Daoy (cell line): ENCODE data around the gene DGKE. TPM values are rescaled to one million over a fixed set of nuclear protein-coding genes. Genes with fewer than 3 reads are reported as not detected.

Experiments
- DNase-seq: peaks from one replicate; pipeline ENCODE4 v3.0.0-alpha.2; 2015; ENCODE audit warnings: low read depth
- total RNA-seq: library from RNA; depleted of rRNA; stranded (reverse); fragments of >200 nt; shearing (Covaris generic); gene quantifications from 2 replicates; pipeline ENCODE4 v1.2.3, GENCODE V29; 2014; rRNA removed

DGKE gene
- 0.17 and 0.24 TPM in 2 replicates for total RNA-seq

DNA sequence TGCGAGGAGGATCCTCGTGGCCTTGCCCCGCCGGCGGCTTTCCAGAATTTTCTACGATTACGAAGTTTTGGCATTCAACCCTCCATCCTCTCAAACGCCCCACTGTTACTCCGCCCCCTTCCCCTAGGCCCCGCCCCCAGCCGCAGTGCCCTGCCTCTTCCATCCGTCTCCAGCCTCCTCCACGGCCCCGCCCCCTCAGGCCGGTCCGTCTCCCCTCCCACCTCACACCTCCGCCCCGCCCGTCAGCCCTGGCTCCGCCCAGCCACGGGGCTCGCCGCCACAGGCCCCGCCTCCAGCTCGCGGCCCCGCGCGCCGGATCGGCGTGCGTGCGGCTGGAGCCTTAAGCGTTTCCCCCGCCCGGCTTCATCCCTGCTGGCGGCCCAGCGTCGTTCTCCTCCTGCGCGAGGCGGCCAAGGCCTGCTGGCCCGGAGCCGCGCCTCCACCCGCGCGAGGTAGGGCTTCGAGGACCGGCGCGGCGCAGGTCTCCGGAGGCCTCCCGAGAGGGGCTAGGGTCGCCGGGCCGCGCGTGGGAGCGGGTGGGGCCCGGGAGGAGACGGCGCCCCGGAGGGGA, at the start of gene DGKE, which contains the start of gene C17orf67:
Gene DGKE, plus strand, starts transcription at position 343 of the 571 bp plus-strand sequence. CDS start 645 bp downstream, outside the sequence.
Gene C17orf67, minus strand, starts transcription at position 112 of the 571 bp plus-strand sequence. CDS start 18,110 bp downstream, outside the sequence.
- peak; percentile 95 for DNase-seq

DNA sequence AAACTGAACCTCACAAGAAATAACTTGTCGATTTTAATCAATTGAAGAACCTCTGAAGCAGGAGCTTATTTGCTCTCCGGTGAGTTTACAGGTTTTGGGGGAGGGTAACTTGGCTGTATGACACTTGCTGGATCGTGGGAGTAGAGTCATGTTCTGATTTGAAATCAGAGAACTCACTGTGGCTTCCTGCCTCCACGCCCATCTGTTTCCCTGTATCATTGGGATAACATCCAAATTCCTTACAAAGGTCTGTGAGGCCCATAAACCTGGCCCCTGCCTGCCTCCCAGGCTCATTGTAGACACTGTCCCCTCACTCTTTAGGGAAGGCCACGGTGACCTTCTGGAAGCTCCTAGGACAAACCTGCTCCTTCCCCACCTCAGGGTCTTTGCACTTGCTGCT, 48.5 kb upstream of the DGKE start:
- peak; percentile 19 for DNase-seq

DNA sequence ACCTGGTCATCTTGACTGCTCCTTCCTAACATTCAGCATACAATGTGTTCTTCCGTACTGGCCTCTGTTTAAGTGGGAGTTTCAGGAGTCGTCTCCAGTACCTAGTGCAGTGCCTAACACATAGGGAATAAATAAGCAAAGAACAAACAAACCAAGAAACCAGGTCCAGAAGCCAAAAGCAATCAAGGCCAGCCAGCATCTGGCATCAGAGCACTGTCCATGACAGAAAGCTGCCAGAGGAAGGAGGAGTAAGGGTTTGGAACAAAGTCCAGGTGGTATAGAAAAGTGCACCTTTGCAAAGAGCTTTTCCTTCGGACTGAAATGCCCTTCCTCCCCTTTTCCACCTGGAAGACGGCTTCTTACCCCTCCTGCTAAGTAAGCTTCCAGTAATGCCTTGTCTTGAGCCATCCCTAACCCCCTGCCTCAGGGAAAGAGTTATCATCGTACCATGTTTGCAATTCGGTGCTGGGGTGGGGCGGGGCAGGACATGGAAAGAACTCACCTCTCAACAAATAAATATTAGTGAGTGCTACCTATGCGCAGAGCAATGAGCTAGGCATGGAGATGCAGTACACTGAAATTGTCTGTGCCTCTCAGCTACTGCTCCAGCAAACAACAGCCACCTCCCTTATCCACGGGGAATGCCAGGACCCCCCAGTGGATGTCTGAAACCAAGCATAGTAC, 47.8 kb upstream of the DGKE start:
- no peak for DNase-seq

DNA sequence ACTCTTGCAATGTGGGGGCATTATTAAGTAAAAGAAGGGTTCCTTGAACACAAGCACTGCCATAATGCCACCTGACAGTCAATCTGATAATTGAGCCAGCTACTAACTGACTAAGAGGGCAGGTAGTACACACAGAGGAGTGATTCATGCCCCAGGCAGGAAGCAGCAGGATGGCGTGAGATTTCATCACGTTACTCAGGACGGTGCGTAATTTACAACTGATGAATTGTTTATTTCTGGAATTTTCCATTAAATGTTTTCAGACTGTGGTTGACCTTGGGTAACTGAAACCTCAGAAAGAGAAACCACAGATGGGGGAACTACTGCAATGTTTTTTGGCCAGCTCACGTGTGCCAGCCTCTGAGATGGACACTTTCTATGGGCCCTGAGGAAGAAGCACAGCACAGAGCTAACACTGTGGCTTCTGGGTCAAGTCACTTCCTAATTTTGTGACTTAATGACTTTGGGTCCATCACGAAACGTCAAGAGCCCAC, 46.9 kb upstream of the DGKE start:
- DNase-seq: peak; percentile 83

DNA sequence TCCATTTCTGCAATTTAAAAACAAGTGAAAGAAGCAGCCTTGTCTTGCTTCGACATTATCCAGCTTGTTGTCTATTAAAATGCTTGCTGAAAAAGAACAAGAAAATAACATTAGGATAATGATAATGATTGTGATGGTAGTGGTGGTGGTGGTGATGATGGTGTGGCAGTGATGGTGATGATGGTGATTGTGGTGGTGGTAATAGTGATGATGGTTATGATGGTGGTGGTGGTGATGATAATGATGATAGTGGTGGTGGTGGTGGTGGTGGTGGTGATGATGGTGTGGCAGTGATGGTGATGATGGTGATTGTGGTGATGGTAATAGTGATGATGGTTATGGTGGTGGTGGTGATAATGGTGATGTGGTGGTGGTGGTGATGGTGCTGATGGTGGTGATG, 41.7 kb upstream of the DGKE start:
- DNase-seq: no peak

DNA sequence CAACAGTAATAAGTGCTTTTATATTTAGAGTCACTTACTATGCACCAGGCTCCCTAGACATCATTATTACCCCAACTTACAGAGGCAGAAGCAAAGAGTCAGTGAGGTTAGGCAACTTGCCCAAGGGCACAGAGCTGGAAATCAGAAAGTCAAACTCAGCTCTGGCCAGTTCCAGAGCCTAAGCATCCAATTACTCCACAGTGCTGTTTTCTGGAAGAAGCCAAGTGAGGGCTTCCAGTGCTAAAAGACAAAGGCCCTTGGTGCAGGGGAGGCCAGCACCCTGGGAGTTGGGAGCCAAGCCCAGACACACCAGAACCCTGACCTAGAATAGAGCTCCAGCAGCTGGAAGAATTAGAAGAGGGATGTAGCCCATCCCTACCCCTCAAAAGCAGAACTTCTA, 40.4 kb upstream of the DGKE start:
- DNase-seq: no peak

DNA sequence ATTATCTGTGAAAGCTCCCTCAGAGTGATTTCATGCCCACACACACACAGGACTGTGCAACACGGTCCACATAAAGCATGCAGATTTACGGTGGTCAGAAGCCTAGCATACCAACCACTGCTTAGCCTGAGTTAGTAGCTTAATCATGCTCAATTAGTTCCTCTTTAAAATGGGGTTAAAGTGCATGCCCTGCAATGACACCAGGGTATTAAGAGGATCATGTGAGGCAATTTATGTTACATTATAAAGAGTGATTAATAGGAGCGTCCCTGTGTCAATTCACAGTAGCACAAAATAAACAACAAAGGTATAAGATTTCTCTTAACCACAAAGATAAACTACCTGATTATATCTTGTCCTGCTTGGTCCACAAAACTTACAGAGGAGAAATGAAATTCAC, 40.0 kb upstream of the DGKE start:
- no peak for DNase-seq

DNA sequence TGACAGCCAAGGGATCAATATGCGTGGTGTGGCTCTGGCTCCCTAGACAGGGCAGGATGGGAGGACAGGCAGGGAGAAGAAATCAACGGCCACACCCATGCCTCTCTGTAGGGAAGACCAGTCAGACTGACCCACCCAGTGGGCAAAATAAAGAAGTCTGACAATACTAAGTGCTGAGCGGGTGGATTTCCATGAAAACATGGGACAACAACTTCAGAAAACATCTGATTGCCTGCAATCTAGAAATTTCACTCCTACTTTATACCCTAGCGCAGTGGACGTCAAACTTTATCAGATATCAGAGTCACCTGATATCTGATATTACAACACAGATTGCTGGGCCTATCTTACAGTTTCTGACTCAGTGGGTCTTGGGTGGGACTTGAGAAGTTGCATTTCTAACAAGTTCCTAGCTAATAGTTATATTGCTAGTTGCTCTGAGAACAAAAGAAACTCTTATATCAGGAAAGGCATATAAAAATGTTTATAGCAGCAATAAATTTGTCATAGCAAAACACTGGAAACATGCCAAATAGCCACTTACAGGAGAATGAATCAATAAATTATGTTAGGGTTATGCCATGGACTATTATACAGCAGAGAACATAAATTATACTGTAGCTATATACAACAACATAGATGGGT, 38.6 kb upstream of the DGKE start:
- DNase-seq: no peak

DNA sequence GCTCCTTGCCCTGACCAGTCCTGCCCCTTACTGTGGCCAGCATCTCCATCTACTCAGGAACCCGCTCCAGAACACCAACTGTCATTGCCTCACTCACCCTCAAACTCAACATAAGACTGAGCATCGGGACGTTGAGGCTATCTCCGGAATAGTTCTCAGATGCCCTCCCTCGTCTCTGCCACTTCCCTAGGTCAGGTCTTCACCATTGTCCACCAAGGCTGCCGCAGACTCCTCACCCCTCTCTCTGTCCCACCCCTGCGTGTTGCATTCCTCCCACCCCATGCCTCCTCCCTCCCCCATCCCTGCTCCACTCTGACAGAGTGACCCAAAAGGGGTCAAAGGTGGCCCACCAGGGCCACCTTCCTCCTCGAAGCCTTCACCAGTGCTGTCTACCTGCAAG, 37.4 kb upstream of the DGKE start:
- no peak for DNase-seq

DNA sequence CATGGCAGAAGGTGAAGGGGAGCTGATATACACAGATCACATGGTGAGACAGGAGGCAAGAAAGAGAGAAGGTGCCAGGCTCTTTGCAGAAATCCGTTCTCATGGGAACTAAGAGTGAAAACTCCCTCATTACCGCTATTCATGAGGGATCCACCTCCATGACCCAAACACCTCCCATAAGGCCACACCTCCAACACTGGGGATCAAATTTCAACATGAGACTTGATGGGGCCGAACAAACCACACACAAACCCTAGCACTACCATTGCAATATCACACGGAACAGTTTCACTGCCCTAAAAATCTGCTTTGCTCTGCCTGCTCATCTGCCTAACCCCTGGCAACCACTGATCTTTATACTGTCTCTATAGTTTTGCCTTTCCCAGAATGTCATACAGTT, 35.0 kb upstream of the DGKE start:
- no peak for DNase-seq

DNA sequence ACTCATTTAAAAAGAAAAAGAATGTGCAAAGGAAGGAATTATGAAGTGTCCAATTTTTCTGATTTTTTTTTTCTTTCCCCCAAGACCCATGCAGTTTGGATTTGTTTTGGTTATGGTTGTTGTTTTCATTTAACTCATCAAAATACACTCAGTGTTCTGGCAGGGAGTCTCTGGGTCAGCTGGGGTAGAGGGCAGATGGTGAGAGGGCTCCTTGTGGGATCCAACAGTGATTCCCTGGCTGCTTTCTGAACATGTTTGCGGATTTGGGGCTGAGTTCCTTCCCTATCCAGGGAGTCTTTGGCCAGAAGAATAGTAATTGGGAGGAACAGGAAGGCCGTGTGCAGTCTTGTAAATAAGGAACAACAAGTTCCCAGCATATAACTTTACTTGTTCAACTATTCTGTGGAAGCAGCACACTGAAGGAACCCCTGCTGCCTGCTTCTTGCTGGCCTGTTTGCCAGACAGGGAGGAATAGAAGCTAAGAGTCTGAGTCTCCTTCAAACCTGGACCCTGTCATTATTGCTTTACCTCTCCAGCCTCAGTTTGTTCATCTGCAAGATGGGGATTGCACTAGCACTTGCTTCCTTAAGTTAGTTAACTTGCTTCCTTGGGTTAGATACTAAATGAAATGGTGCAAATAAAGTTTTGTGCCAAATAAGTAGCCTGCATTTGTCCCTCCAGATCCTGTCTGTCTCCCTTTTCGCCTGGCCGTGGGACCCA, 32.3 kb upstream of the DGKE start:
- DNase-seq: no peak

DNA sequence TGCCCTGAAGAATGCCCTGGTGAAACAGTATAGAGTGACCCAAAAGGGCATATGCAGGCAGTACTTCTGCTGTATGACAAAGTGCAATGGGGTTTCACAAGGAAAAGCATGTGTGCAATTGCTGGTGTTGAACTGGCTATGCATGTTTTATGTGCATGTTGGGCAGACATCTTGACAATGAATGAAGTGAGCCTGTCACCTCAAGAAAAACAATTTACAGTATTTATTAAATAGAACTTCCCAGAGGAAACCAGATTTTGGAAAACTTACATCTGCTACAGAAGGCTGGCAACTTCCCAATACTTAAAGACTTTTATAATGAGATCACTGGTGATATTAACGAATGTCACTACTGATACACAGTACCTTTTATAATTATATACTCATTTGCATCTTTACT, 30.9 kb upstream of the DGKE start:
- DNase-seq: no peak

DNA sequence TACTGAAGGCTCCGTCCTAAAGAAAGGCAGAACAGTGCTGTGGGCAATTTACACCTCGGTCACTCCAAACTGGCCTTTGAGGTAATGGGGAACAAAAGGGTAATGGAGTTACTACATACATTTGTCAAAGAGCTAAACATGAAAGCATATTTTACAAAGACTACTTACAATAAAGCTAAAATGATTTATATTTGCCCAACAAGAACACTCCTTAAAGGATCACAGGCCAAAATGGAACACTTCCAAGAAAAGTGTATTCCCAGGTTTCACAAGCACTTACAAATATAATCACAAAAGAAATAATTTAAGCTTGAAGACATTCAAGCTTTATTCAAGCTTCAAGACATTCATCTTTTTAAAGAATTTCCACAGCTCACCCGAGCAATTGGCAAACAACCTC, 29.5 kb upstream of the DGKE start:
- DNase-seq: no peak

DNA sequence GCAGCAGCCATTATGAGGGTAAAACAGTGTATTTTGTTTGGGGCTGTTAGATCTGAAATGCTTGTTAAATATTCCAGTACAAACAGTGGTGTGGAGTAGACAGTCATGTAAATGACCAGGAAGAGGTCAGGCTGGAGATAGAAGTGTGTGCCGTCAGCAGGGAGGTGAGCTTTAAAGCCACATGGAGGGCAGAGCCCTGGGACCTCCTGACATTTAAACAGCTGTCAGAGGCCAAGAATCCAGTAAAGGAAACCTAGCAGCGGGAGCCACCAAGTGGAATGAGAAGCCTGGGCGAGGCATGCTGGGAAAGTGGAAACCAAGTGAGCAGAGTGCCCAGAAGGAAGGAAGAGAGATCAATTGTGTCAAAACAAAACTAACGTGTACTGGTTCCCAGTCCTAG, 27.0 kb upstream of the DGKE start:
- no peak for DNase-seq

DNA sequence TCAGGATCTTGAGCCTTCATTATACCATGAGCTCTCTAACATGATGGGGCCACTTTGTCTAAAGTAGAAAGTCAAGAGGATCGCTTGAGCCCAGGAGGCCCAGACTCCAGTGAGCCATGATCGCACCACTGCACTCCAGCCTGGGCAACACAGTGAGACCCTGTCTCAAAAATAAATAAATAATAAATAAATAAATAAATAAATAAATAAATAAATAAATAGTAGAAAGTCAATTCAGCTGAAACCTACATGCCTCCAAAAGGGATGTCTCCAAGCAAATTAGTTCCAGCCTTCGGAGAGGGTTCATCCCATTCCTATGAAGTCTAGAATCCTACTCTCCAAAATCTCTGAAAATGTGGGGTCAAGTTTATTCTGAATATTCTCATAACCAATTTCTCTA, 26.2 kb upstream of the DGKE start:
- no peak for DNase-seq

DNA sequence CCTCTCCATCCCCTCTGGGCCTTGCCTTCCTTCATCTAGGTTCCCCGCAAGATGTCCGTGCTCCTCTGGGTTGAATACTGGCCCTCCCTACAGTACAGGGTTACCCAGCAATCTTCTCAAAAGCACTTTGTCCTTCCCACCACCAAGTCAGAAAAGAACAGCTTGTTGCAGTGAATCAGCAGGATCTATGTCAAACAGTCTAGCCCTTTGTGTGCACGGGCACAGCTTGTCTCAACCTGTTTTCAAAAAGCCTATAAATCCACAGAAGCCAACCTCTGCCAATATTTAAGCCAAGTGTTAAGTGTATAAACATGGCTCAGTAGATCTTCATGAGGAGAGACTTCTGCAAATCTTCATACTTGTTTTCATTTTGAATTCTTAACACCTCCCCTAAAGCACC, 25.4 kb upstream of the DGKE start:
- no peak for DNase-seq

DNA sequence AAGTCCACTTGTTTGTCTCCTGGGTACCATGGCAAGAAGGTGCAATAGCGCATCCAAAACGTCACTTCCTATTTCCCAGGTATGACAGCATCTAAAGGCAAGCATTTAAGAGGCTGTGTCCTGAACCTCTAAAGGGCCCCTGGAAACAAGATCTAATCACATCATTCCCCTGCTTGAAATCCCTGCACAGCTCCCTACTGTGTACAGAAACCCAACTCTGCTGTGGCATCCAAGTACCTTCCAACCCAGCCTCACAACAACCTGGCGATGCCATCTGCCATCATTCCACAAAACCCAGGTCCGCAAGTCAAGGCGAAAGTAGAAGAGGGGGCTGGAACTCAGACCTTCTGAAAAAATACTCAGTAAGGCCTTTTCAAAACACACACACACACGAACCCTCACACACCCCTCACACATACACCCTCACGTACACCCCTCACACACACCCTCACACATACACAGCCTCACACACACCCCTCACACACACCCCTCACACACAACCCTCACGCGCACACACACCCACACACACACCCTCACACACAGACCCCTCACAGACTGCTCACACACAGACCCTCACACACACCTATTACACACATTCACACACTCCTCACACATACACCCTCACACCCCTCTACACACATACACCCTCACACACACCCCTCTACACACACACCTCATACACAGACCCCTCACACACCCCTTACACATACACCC, 24.7 kb upstream of the DGKE start:
- no peak for DNase-seq

DNA sequence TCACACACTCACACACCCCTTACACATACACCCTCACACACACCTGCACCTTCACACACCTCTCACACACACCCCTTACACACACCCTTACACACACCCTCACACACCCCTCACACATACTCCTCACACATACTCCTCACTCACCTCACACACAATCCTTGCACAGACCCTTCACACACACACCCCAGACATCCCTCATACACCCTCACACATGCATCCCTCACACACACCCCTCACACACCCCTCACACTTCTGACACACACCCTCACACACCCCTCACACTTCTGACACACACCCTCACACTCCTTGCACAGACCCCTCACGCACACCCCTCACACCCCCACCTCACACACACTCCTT, 24.2 kb upstream of the DGKE start:
- no peak for DNase-seq

DNA sequence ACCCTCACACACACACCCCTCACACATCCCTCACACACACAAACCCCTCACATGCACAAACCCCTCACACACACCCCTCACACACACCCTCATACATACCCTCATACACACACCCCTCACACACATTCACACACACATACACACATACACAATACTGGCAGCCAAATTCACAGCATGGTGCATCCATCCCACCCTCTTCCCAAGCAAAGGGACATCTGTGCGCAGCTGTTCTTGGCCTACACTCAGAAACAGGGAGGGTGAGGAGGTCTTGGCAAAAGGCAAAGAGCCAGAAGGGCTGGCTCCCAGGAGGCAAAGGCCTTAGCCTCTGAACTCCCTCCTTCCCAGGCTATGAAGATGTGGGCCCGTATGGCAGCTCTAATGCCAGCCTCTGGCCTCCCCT, 23.6 kb upstream of the DGKE start:
- DNase-seq: no peak

DNA sequence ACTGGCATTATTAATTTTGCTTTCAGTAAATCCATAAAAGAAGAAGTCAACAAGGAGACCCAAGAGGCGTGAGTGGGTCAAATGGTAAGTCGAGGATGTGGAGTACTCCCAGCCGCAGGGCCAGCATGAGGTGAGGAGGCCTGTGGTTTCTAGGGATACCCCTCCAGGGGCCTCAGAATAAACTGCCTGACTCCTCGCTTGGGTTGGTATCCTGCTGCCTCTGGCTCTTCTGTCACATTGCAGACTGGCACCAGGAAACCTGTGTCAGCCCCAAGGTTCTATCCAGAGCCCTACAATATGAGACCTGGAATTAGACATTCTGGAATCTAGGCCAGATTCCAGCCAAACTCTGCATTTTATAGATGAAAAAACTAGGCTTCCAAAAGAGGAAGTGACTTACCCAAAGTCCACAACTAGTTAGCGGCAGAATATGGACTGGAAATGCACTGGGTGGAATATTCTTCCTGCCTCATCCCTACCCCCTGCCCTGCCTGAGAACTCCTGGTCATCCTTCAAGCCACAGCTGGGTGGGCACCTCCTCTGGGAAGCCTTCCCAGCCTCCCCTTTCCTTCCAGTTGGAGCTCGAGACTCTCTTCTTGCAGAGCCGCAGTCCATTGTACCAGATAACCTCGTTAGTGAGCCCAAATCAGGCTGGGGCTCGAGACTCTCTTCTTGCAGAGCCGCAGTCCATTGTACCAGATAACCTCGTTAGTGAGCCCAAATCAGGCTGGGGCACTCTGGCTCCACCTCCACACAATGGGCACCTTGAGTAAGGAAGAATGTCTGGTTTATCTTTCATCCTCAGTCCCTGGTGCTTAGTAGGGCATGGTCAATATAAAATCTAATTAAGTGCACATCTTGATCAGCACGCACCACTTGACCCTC, 22.8 kb upstream of the DGKE start:
- DNase-seq: no peak

DNA sequence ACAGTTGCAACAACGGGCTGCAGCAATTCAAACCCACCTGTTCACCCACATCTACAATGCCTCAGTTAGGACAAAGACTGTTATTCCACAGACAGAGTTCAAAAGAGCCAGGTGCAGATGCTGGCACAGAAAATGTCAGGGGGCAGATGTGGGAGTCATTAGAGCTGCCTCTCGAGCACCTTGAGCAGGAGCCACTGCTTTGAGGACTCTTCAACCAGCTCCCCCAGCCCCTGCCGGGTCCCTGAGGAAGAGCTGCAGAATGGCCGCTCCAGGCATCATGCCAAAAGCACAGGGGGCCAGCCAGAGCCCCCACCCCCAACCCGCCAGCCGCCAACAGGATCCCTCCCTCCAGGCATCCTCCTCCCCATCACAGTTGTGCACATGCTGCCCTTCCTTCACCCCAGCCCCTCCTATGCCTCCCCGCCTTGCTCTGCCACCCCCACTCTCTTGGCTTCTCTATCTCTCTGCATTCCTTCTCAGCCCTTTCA, 21.0 kb upstream of the DGKE start:
- no peak for DNase-seq
